ENCODE measurements around the gene SLC35F3. TPM values are rescaled to one million over a fixed set of nuclear protein-coding genes. Genes with fewer than 3 reads are reported as not detected.

SLC35F3 gene
- polyA plus RNA-seq, 1 donor from 2014 or later, result 13.9 TPM

DNA sequence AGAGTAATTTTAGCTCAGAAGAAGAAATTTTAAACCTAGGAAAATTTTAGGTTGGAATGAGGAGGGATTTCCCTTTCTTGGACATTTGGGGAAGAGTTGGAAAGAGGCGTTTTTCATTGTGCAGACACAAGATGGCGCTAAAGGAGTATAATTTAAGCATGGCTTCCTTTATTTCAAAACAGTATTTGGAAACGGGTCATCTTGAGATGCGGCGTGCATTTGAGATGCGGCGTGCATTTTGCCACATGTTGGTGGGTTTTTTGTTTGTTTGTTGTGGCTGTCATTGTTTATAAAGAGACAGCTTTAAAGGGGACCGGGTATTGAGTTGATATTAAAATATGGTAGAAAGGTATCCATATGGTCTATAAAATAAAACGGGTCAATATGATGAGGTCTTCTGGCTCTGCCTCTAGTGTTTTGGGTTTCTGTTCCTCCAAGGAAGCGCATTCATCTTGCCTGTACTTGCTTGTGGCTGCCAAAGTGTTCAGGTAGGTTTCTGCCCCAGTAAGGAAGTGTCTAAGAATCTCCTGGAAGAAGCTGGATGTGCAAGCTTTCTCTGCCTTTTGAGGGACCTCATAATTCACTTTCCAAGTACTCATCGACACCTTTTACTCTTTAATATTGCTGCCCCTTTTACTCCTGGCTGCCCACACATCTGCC, 210.3 kb downstream of the SLC35F3 start:
- H3K4me2 ChIP-seq (ENCODE audit: low read length), result no peak overlapping the region
- no peak overlapping the region for H2AFZ ChIP-seq (ENCODE audit: low read depth, low read length)
- H3K27me3 ChIP-seq (ENCODE audit: insufficient read depth, low read depth, low read length), result no peaks in the 10 kb centered on the region
- H3K27ac ChIP-seq (ENCODE audit: low read length), result no peak overlapping the region
- TF ChIP-seq, protein P1, sequence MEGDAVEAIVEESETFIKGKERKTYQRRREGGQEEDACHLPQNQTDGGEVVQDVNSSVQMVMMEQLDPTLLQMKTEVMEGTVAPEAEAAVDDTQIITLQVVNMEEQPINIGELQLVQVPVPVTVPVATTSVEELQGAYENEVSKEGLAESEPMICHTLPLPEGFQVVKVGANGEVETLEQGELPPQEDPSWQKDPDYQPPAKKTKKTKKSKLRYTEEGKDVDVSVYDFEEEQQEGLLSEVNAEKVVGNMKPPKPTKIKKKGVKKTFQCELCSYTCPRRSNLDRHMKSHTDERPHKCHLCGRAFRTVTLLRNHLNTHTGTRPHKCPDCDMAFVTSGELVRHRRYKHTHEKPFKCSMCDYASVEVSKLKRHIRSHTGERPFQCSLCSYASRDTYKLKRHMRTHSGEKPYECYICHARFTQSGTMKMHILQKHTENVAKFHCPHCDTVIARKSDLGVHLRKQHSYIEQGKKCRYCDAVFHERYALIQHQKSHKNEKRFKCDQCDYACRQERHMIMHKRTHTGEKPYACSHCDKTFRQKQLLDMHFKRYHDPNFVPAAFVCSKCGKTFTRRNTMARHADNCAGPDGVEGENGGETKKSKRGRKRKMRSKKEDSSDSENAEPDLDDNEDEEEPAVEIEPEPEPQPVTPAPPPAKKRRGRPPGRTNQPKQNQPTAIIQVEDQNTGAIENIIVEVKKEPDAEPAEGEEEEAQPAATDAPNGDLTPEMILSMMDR (IDR thresholded peaks at IDR 0.05; ENCODE audit: poor library complexity, severe bottlenecking), result peak; percentile 86
- TF ChIP-seq EP300 (conservative IDR thresholded peaks at IDR 0.05; ENCODE audit: poor library complexity, severe bottlenecking) (no peak), RAD21 (conservative IDR thresholded peaks at IDR 0.05) (peak; percentile 86), MXI1 (conservative IDR thresholded peaks at IDR 0.05; ENCODE audit: poor library complexity, severe bottlenecking) (peak; percentile 39), SMC3 (conservative IDR thresholded peaks at IDR 0.05; ENCODE audit: poor library complexity) (peak; percentile 81)
- H3K9me3 ChIP-seq (ENCODE audit: low read length), result no peaks in the 10 kb centered on the region
- H4K20me1 ChIP-seq (ENCODE audit: insufficient read depth), result no peaks in the 10 kb centered on the region
- no peaks in the 10 kb centered on the region for H3F3A ChIP-seq (ENCODE audit: insufficient read depth, low read length, poor library complexity, severe bottlenecking)
- no peak overlapping the region for H3K9ac ChIP-seq (ENCODE audit: low read length)
- H3K36me3 ChIP-seq (ENCODE audit: insufficient read depth, low read length), result no peaks in the 10 kb centered on the region
- H3K4me3 ChIP-seq (ENCODE audit: low read length), result no peak overlapping the region
- no peaks in the 10 kb centered on the region for H3K79me2 ChIP-seq (replicated peaks; ENCODE audit: insufficient read depth, low read length)
- no peaks in the 10 kb centered on the region for H3K9me2 ChIP-seq (ENCODE audit: insufficient read depth, low read length)

DNA sequence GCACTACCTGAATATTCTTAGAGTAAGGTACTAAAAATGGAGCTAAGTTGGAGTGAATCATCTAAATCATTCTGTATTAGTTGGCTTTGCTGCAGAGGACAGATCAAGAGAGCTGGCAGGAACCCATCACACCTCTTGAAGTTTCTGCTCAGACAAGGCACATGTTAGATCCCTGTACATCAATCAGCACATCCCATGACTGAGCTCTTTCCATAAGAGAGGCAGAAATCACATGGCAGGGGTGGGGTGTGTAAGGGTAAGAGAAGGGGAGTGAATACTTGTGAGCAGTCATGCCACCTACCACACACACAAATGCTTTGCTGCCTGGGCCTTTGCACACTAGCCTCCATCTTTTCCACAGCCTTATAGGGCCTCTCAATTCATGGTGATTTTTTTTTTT, 214.4 kb downstream of the SLC35F3 start:
- Histone ChIP-seq H2AFZ (ENCODE audit: low read depth, low read length) (no peak overlapping the region), H3K27ac (ENCODE audit: low read length) (no peak overlapping the region), H3K9me3 (ENCODE audit: low read length) (no peaks in the 10 kb centered on the region), H3K9me2 (ENCODE audit: insufficient read depth, low read length) (no peaks in the 10 kb centered on the region), H3K4me2 (ENCODE audit: low read length) (no peak overlapping the region), H4K20me1 (ENCODE audit: insufficient read depth) (no peaks in the 10 kb centered on the region), H3K36me3 (ENCODE audit: insufficient read depth, low read length) (no peaks in the 10 kb centered on the region), H3K79me2 (replicated peaks; ENCODE audit: insufficient read depth, low read length) (no peaks in the 10 kb centered on the region), H3K4me3 (ENCODE audit: low read length) (no peak overlapping the region), H3K9ac (ENCODE audit: low read length) (no peak overlapping the region), H3K27me3 (ENCODE audit: insufficient read depth, low read depth, low read length) (no peaks in the 10 kb centered on the region), H3F3A (ENCODE audit: insufficient read depth, low read length, poor library complexity, severe bottlenecking) (no peaks in the 10 kb centered on the region)
- TF ChIP-seq TAF1 (IDR thresholded peaks at IDR 0.05; ENCODE audit: low read depth) (no peak), RAD21 (conservative IDR thresholded peaks at IDR 0.05) (no peak), SMC3 (conservative IDR thresholded peaks at IDR 0.05; ENCODE audit: poor library complexity) (no peak), EZH2 (IDR thresholded peaks at IDR 0.05; ENCODE audit: borderline replicate concordance, insufficient read depth, low read length, poor library complexity, severe bottlenecking) (no peak), EP300 (conservative IDR thresholded peaks at IDR 0.05; ENCODE audit: poor library complexity, severe bottlenecking) (no peak), POLR2AphosphoS5 (IDR thresholded peaks at IDR 0.05) (no peak), MXI1 (conservative IDR thresholded peaks at IDR 0.05; ENCODE audit: poor library complexity, severe bottlenecking) (no peak)
- TF ChIP-seq, protein P1 (IDR thresholded peaks at IDR 0.05; ENCODE audit: poor library complexity, severe bottlenecking), result no peak
- TF ChIP-seq, protein P2, sequence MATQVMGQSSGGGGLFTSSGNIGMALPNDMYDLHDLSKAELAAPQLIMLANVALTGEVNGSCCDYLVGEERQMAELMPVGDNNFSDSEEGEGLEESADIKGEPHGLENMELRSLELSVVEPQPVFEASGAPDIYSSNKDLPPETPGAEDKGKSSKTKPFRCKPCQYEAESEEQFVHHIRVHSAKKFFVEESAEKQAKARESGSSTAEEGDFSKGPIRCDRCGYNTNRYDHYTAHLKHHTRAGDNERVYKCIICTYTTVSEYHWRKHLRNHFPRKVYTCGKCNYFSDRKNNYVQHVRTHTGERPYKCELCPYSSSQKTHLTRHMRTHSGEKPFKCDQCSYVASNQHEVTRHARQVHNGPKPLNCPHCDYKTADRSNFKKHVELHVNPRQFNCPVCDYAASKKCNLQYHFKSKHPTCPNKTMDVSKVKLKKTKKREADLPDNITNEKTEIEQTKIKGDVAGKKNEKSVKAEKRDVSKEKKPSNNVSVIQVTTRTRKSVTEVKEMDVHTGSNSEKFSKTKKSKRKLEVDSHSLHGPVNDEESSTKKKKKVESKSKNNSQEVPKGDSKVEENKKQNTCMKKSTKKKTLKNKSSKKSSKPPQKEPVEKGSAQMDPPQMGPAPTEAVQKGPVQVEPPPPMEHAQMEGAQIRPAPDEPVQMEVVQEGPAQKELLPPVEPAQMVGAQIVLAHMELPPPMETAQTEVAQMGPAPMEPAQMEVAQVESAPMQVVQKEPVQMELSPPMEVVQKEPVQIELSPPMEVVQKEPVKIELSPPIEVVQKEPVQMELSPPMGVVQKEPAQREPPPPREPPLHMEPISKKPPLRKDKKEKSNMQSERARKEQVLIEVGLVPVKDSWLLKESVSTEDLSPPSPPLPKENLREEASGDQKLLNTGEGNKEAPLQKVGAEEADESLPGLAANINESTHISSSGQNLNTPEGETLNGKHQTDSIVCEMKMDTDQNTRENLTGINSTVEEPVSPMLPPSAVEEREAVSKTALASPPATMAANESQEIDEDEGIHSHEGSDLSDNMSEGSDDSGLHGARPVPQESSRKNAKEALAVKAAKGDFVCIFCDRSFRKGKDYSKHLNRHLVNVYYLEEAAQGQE (IDR thresholded peaks at IDR 0.05; ENCODE audit: borderline replicate concordance), result no peak
